HAP-1 (cell line): Measurements from ENCODE around the gene CDC23.
"Not testable (repeated sequence)": the region's sequence is repeated elsewhere in the genome, so short reads cannot be mapped to it uniquely, and the experiment has no call there.

Source experiments
- DNase-seq, 2 experiments: peaks; one replicate each; pipeline ENCODE4 v3.0.0-alpha.2; 2016 to 2020; ENCODE audit warnings: low spot score in 2 of 2
- H3K27me3 ChIP-seq: fragments of 250-450 bp; sonication (Bioruptor Pico); 2 replicates; pipeline ENCODE4 v1.5.1; 2020; ENCODE audit warnings: low read depth, mild to moderate bottlenecking, moderate library complexity
- H3K36me3 ChIP-seq: fragments of 250-450 bp; sonication (Bioruptor Pico); replicated peaks from 2 replicates; pipeline ENCODE4 v1.5.1; 2020; ENCODE audit warnings: mild to moderate bottlenecking
- H3K4me1 ChIP-seq: fragments of 250-450 bp; sonication (Bioruptor Pico); 2 replicates; pipeline ENCODE4 v1.5.1; 2020; ENCODE audit warnings: mild to moderate bottlenecking
- H3K4me3 ChIP-seq: fragments of 250-450 bp; sonication (Bioruptor Pico); 2 replicates; pipeline ENCODE4 v1.5.1; 2020; ENCODE audit warnings: mild to moderate bottlenecking, moderate library complexity
- H3K9me3 ChIP-seq: fragments of 250-450 bp; sonication (Bioruptor Pico); 2 replicates; pipeline ENCODE4 v1.5.1; 2020; ENCODE audit warnings: mild to moderate bottlenecking, moderate library complexity
- in situ Hi-C: fragments of 300-500 bp; cut with MboI; formaldehyde crosslinking; loops from 3 replicates; pipeline ENCODE4 v1.14.3; 2020; ENCODE audit warnings: low sequenced_read_pairs, inconsistent platforms, mixed read lengths

The CDC23 gene

GRCh38 chr5:138234651-138235050 lies 21.5 kb upstream of the CDC23 start:
- no peaks in the 10 kb centered on the region for H3K9me3 ChIP-seq
- H3K36me3 ChIP-seq, result no peaks in the 10 kb centered on the region
- in situ Hi-C loops, result no loop called here
- peaks cover 5% of the 10 kb centered on the region; the same call in 1 of the 2 replicates for H3K4me1 ChIP-seq
- H3K27me3 ChIP-seq, result no peaks in the 10 kb centered on the region; the same call in 1 of the 2 replicates
- H3K4me3 ChIP-seq, result no peak overlapping the region
- no peak for DNase-seq

DNA sequence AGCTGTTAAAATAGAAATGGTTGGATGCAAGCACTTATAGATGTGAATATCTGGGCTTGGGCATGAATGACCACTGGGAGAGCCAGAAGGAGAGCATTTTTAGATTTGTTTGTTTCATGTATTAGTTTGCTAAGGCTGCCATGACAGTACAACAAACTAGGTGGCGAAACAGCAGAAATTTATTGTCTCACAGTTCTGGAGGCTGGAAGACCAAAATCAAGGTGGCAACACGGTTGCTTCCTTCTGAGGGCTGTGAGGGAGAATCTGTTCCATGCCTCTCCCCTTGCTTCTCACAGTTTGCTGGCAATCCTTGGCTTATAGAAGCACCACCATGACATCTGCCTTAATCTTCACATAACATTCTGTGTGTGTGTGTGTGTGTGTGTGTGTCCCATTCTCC lies 20.2 kb upstream of the CDC23 start:
- in situ Hi-C loops, result no loop called here
- Histone ChIP-seq H3K36me3 (no peaks in the 10 kb centered on the region), H3K27me3 (no peaks in the 10 kb centered on the region; the same call in 1 of the 2 replicates), H3K9me3 (no peaks in the 10 kb centered on the region), H3K4me3 (no peak overlapping the region), H3K4me1 (peaks cover 5% of the 10 kb centered on the region; the same call in 1 of the 2 replicates)
- DNase-seq, result no peak

DNA sequence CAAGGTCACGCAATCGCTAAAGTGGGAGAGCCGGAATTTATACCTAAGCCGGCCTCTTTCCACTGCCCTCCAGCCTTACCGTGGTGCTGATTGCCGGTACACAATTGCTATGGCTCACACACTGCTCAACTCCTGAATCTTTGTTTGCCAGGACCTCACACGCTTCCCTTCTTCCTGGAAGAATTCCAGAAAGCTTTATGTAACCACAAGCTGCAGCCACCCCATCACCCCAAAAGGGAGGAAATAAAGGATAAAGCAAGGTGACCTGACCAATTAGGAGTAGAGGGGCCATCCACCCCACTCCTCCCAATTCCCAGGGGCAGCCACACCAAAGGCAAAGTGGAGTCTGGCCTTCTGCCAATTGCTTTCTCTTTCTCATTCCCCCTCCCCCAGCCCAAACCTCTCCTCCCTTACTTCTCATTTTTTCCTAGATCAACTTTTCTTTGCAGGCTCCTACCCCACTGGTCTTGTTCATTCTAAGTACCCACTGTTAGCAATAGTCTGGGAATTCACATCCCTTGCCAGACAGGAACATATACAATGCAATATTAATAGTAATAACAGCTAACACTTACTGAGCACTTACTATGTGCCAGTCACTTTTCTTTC lies 18.0 kb upstream of the CDC23 start:
- H3K4me3 ChIP-seq, result no peak overlapping the region
- no peaks in the 10 kb centered on the region; the same call in 1 of the 2 replicates for H3K27me3 ChIP-seq
- H3K9me3 ChIP-seq, result peaks cover 2% of the 10 kb centered on the region; the same call in 1 of the 2 replicates
- no peaks in the 10 kb centered on the region for H3K36me3 ChIP-seq
- peak in 1 of 2 experiments; percentile 58 for DNase-seq
- peaks cover 5% of the 10 kb centered on the region; the same call in 1 of the 2 replicates for H3K4me1 ChIP-seq
- in situ Hi-C loops, result no loop called here

GRCh38 chr5:138230261-138230660 lies 17.1 kb upstream of the CDC23 start:
- Histone ChIP-seq H3K27me3 (no peaks in the 10 kb centered on the region; the same call in 1 of the 2 replicates), H3K36me3 (no peaks in the 10 kb centered on the region), H3K4me3 (no peak overlapping the region), H3K9me3 (peaks cover 4% of the 10 kb centered on the region; the same call in 1 of the 2 replicates), H3K4me1 (peaks cover 5% of the 10 kb centered on the region; the same call in 1 of the 2 replicates)
- in situ Hi-C loops, result no loop called here
- DNase-seq, result no peak

DNA sequence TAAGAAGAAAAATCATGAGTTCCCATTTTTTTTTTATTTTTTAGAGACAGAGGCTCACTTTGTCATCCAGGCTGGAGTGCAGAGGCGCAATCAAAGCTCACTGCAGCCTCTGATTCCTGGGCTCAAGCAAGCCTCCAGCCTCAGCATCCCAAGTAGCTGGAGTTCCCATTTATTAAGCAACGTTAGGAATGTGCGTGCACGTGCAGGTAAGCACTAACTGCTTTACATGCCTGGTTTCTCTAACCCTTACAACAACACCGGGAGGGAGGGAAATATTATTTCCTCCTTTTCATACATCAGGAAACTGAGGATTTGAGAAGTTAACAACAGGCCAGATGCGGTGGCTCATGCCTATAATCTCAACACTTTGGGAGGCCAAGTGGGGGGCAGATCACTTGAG lies 16.3 kb upstream of the CDC23 start:
- Histone ChIP-seq H3K36me3 (no peaks in the 10 kb centered on the region), H3K9me3 (peaks cover 4% of the 10 kb centered on the region; the same call in 1 of the 2 replicates), H3K4me1 (peaks cover 5% of the 10 kb centered on the region; the same call in 1 of the 2 replicates), H3K27me3 (no peaks in the 10 kb centered on the region; the same call in 1 of the 2 replicates), H3K4me3 (no peak overlapping the region)
- in situ Hi-C loops, result no loop called here
- no peak for DNase-seq

DNA sequence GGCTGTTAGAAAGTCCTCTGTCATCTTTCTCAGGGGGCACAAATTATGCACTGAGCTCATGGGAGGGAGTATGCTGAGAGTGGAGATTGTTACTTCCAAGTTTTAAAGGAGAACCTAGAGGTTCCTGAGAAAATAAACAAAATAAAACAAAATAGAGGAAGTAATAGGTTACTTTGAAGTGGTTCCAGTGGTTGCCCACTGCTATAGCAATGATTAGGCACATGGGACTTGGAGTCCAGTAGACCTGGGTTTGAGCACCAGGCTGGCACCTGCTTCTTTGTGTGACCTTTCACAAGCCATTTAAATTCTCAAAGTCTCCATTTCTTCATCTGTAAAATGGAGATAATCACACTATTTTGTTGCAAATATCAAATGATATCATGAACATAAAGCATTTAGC lies 13.8 kb upstream of the CDC23 start:
- H3K4me1 ChIP-seq, result peaks cover 5% of the 10 kb centered on the region; the same call in 1 of the 2 replicates
- H3K4me3 ChIP-seq, result no peak overlapping the region
- DNase-seq, result no peak
- H3K36me3 ChIP-seq, result no peaks in the 10 kb centered on the region
- in situ Hi-C loops, result no loop called here
- peaks cover 4% of the 10 kb centered on the region; the same call in 1 of the 2 replicates for H3K9me3 ChIP-seq
- no peaks in the 10 kb centered on the region for H3K27me3 ChIP-seq

DNA sequence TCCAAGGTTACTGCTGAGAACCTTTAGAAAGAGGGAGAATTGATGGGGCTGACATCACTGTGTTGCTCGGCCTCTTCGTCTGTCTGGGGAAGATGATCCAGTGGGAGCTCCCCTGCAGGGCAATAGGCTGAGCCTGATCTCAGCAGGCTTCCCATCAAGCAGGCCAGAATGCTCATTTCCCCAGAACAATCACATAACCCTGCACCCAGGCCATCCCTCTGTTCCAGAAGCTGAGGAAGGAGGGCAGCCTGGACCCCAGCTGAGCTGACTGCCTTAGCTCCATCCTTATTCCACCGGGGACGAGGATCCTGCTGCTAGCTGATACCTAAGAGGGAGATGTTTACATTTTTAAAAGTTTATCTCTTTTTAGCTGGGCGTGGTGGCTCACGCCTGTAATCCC lies 11.6 kb upstream of the CDC23 start:
- Histone ChIP-seq H3K4me3 (no peak overlapping the region), H3K9me3 (peaks cover 6% of the 10 kb centered on the region), H3K36me3 (no peaks in the 10 kb centered on the region), H3K27me3 (no peaks in the 10 kb centered on the region), H3K4me1 (no peaks in the 10 kb centered on the region)
- in situ Hi-C loops, result no loop called here
- no peak for DNase-seq

- in situ Hi-C loops, result no loop called here
- no peak for DNase-seq
- no peak overlapping the region for H3K4me3 ChIP-seq
- H3K36me3 ChIP-seq, result no peaks in the 10 kb centered on the region
- H3K4me1 ChIP-seq, result no peaks in the 10 kb centered on the region
- H3K9me3 ChIP-seq, result peaks cover 9% of the 10 kb centered on the region
- no peaks in the 10 kb centered on the region for H3K27me3 ChIP-seq
These were observed 10.4 kb upstream of the CDC23 start for GRCh38 chr5:138223532-138223931.

GRCh38 chr5:138216799-138217198 lies 3.7 kb upstream of the CDC23 start:
- no peaks in the 10 kb centered on the region for H3K27me3 ChIP-seq
- in situ Hi-C loops, result no loop called here
- no peak for DNase-seq
- H3K4me1 ChIP-seq, result peaks cover 9% of the 10 kb centered on the region
- H3K4me3 ChIP-seq, result no peak overlapping the region
- H3K9me3 ChIP-seq, result peaks cover 5% of the 10 kb centered on the region; the same call in 1 of the 2 replicates
- peaks cover 3% of the 10 kb centered on the region; the same call in 1 of the 2 replicates for H3K36me3 ChIP-seq

- H3K36me3 ChIP-seq, result peaks cover 6% of the 10 kb centered on the region
- in situ Hi-C loops, result no loop called here
- peaks cover 11% of the 10 kb centered on the region for H3K4me1 ChIP-seq
- DNase-seq, result no peak
- no peaks in the 10 kb centered on the region for H3K9me3 ChIP-seq
- peak overlapping the region; percentile 92 for H3K4me3 ChIP-seq
- no peaks in the 10 kb centered on the region for H3K27me3 ChIP-seq
These were observed 329 bp downstream of the CDC23 start for GRCh38 chr5:138212828-138213160.

DNA sequence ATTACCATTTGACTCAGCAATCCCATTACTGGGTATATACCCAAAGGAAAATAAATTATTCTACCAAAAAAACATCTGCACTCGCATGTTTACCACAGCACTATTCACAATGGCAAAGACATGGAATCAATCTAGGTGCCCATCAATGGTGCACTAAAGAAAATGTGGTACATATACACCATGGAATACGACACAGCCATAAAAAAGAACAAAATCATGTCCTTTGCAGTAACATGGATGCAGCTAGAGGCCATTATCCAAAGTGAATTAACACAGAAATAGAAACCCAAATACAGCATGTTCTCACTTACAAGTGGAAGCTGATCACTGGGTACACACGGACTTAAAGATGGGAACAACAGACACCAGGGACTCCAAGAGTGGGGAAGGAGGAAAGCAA lies 2.1 kb downstream of the CDC23 start:
- H3K4me1 ChIP-seq, result peaks cover 11% of the 10 kb centered on the region
- in situ Hi-C loops, result no loop called here

DNA sequence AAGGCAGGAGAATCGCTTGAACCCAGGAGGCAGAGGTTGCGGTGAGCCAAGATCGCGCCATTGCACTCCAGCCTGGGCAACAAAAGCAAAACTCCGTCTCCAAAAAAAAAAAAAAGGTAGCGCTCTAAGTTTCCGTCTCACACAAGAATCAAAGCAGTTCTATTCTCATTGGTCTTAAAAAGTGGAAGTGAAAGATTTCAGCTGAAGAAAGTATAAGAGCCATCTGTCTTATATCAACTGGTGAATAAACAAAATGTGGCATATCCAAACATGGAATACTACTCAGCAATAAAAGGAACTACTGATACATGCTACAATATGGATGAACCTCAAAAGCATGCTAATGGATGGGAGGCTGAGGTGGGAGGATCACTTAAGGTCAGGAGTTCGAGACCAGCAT lies 19.3 kb downstream of the CDC23 start:
- DNase-seq, H3K9me3 ChIP-seq, H3K4me3 ChIP-seq, H3K27me3 ChIP-seq, H3K4me1 ChIP-seq: not testable (repeated sequence)
- in situ Hi-C loops, result loop anchor here (25.0 kb wide), 2 partner anchors 318 to 1118 kb away; no protein-coding TSS in a partner anchor
- H3K36me3 ChIP-seq, result peaks cover 61% of the 10 kb centered on the region

More for the DNA sequence above, 2.1 kb downstream of the CDC23 start:
- no peak for DNase-seq
- H3K9me3 ChIP-seq, result no peaks in the 10 kb centered on the region
- H3K36me3 ChIP-seq, result peaks cover 15% of the 10 kb centered on the region
- no peaks in the 10 kb centered on the region for H3K27me3 ChIP-seq
- no peak overlapping the region for H3K4me3 ChIP-seq

- no peak for DNase-seq
- in situ Hi-C loops, result loop anchor here (25.0 kb wide), 2 partner anchors 319 to 1119 kb away; no protein-coding TSS in a partner anchor
- Histone ChIP-seq H3K4me3 (no peak overlapping the region), H3K27me3 (no peaks in the 10 kb centered on the region), H3K4me1 (no peaks in the 10 kb centered on the region), H3K9me3 (no peaks in the 10 kb centered on the region), H3K36me3 (peaks cover 65% of the 10 kb centered on the region)
These were observed 20.3 kb downstream of the CDC23 start for GRCh38 chr5:138192826-138193225.

GRCh38 chr5:138188626-138189025 lies 24.5 kb downstream of the CDC23 start:
- H3K9me3 ChIP-seq, result no peaks in the 10 kb centered on the region
- no peak overlapping the region for H3K4me3 ChIP-seq
- in situ Hi-C loops, result loop anchor here (25.0 kb wide), 2 partner anchors 324 to 1124 kb away; no protein-coding TSS in a partner anchor
- no peaks in the 10 kb centered on the region for H3K27me3 ChIP-seq
- H3K36me3 ChIP-seq, result peaks cover 92% of the 10 kb centered on the region
- DNase-seq, result no peak
- no peaks in the 10 kb centered on the region for H3K4me1 ChIP-seq
